HepG2 (cell line): ENCODE results near the gene SNAP91. TPM values are rescaled to one million over a fixed set of nuclear protein-coding genes. Genes with fewer than 3 reads are reported as not detected.
A peak's percentile ranks its signal among the peaks of the same experiment; 100 is the strongest.

Experiments
- ATAC-seq: fragments of 200-7000 bp; cut with Tn5 transposase; 3 replicates; pipeline ENCODE4 v1.9.1; 2020; ENCODE audit warnings: mild to moderate bottlenecking, moderate library complexity
- BruUV-seq: library from RNA; stranded (reverse); fragments of 400-500 nt; replicated peaks from 2 replicates; lab custom pipeline; 2021; lab: Mats Ljungman, UMichigan
- CTCF ChIA-PET: fragments of 300-600 bp; formaldehyde crosslinking; extraction: SDS; loops from one replicate; lab custom pipeline; 2021; ENCODE audit warnings: low total read pairs, inconsistent platforms, low intra/inter-chr PET ratio; lab: Yijun Ruan, JAX
- POLR2A ChIA-PET: fragments of 350-600 bp; sonication (Branson Sonifier 250); formaldehyde crosslinking; loops from one replicate; lab custom pipeline; 2020; ENCODE audit warnings: antibody characterized with exemption, inconsistent platforms; lab: Yijun Ruan, JAX
- DNase-seq: peaks from one replicate; pipeline ENCODE4 v3.0.0-alpha.2; 2015; ENCODE audit warnings: low spot score
- FAIRE-seq: peaks from 3 replicates; lab custom pipeline; 2011; peaks lifted over from hg19 to GRCh38; lab: Jason Lieb, UNC
- H2AFZ ChIP-seq: one replicate; pipeline ENCODE4 v1.6.1; 2011; ENCODE audit warnings: low read length, inconsistent platforms
- H3K27ac ChIP-seq: fragments of 300-600 bp; 3 replicates; pipeline ENCODE4 v1.8.0; 2011; ENCODE audit warnings: mixed run types, mild to moderate bottlenecking, mixed read lengths, low read length, inconsistent platforms; ENCODE audit not compliant: insufficient read depth; ENCODE audit errors: extremely low read length
- H3K27me3 ChIP-seq, 2 experiments: fragments of 200-600 bp in 1 of 2; 2 replicates in 1 of 2; 3 replicates in 1 of 2; pipeline versions ENCODE4 v1.6.0 to v1.8.0; 2011; ENCODE audit warnings: low read length in 2 of 2, mild to moderate bottlenecking in 2 of 2, moderate library complexity in 2 of 2, inconsistent platforms in 1 of 2; ENCODE audit not compliant: insufficient read depth in 2 of 2, control insufficient read depth in 1 of 2
- H3K36me3 ChIP-seq, 2 experiments: fragments of 200-600 bp in 1 of 2; replicated peaks in 1 of 2; 2 replicates in 1 of 2; 3 replicates in 1 of 2; pipeline versions ENCODE4 v1.5.1 to v1.8.0; 2011; ENCODE audit warnings: low read length in 2 of 2, inconsistent platforms in 1 of 2; ENCODE audit not compliant: insufficient read depth in 2 of 2, control insufficient read depth in 1 of 2
- H3K4me1 ChIP-seq: 2 replicates; pipeline ENCODE4 v1.5.1; 2012; ENCODE audit warnings: low read length, inconsistent platforms; ENCODE audit not compliant: insufficient read depth
- H3K4me2 ChIP-seq: 2 replicates; pipeline ENCODE4 v1.6.0; 2011; ENCODE audit warnings: low read depth, low read length, inconsistent platforms
- H3K4me3 ChIP-seq, 3 experiments: fragments of 200-600 bp in 1 of 3; sonication (generic), shearing (Covaris generic) in 1 of 3; replicated peaks in 1 of 3; 2 replicates each; pipeline ENCODE4 v1.5.1; 2011 to 2016; ENCODE audit warnings: low read length in 3 of 3, inconsistent platforms in 2 of 3, low read depth in 2 of 3, mild to moderate bottlenecking in 2 of 3, control low read depth in 1 of 3, mixed read lengths in 1 of 3; ENCODE audit not compliant: insufficient read depth in 1 of 3
- H3K79me2 ChIP-seq: one replicate; pipeline ENCODE4 v1.6.1; 2011; ENCODE audit warnings: low read length, inconsistent platforms; ENCODE audit not compliant: insufficient read depth
- H3K9ac ChIP-seq: 2 replicates; pipeline ENCODE4 v1.6.0; 2011; ENCODE audit warnings: mild to moderate bottlenecking, low read depth, low read length, inconsistent platforms; ENCODE audit not compliant: insufficient read depth
- H3K9me3 ChIP-seq: 2 replicates; pipeline ENCODE4 v1.5.1; 2012; ENCODE audit warnings: mild to moderate bottlenecking, low read length
- H4K20me1 ChIP-seq: 2 replicates; pipeline ENCODE4 v1.6.0; 2011; ENCODE audit warnings: inconsistent platforms, mild to moderate bottlenecking, low read length, moderate library complexity; ENCODE audit not compliant: insufficient read depth
- CSRNP1 ChIP-seq: sonication (generic); formaldehyde crosslinking; IDR thresholded peaks from 2 replicates; pipeline ENCODE4 v1.8.1; 2023; ENCODE audit warnings: mild to moderate bottlenecking, missing genetic modification reagents
- HDAC2 ChIP-seq: sonication (generic); formaldehyde crosslinking; IDR thresholded peaks from 2 replicates; pipeline ENCODE4 v1.4.0; 2020; ENCODE audit warnings: missing genetic modification reagents
- MAFF ChIP-seq: IDR thresholded peaks from 2 replicates; pipeline ENCODE4 v1.6.1; 2011; ENCODE audit warnings: low read depth, low read length, improper control_type of control experiment
- MAFK ChIP-seq, 2 experiments: IDR thresholded peaks in 1 of 2; conservative IDR thresholded peaks in 1 of 2; 2 replicates each; pipeline ENCODE4 v1.6.1; 2011; ENCODE audit warnings: improper control_type of control experiment in 2 of 2, low read length in 2 of 2
- NFE2L2 ChIP-seq: fragments of 150-350 bp; IDR thresholded peaks from 2 replicates; pipeline ENCODE4 v1.6.1; 2014; ENCODE audit warnings: low read length
- ZFYVE20 ChIP-seq: sonication (generic); formaldehyde crosslinking; IDR thresholded peaks from 2 replicates; pipeline ENCODE4 v1.8.0; 2023; ENCODE audit warnings: low read depth, mild to moderate bottlenecking, moderate library complexity, missing genetic modification reagents, borderline replicate concordance
- ZNF460 ChIP-seq: sonication (generic); formaldehyde crosslinking; IDR thresholded peaks from 2 replicates; pipeline ENCODE4 v1.5.1; 2020; ENCODE audit warnings: missing genetic modification reagents, mild to moderate bottlenecking, borderline replicate concordance
- ZNF773 ChIP-seq: sonication (generic); formaldehyde crosslinking; IDR thresholded peaks from 2 replicates; pipeline ENCODE4 v1.4.0; 2020; ENCODE audit warnings: missing genetic modification reagents, borderline replicate concordance
- WGBS: methylation state at CpG from one replicate; pipeline ENCODE4 v1.1.6; 2017; ENCODE audit warnings: low lambda C conversion rate; 5-methylcytosine and 5-hydroxymethylcytosine counted together
- in situ Hi-C: cut with HindIII; loops from 2 replicates; pipeline ENCODE4 v1.10.0; 2017; ENCODE audit warnings: low pct_unique_long_range_greater_than_20kb; ENCODE audit not compliant: extremely low pct_ligation_motif_present
- intact Hi-C: fragments of 100-400 bp; cut with micrococcal nuclease; formaldehyde crosslinking; loops from one replicate; pipeline ENCODE4 v1.10.0; 2022; ENCODE audit not compliant: unreplicated experiment
- polyA plus RNA-seq, 8 experiments: library from polyadenylated mRNA; depleted of rRNA in 3 of 8; stranded (reverse) in 7 of 8; unstranded in 1 of 8; fragments of >200 nt; fragmentation: Illumina TruSeq in 4 of 8; extraction: Trizol in 4 of 8; gene quantifications; 2 replicates each; pipeline versions ENCODE4 v1.2.1 to v1.2.3, GENCODE V29; 2011 to 2016; ENCODE audit warnings: low read depth in 4 of 8, missing spikeins in 1 of 8, mixed read lengths in 1 of 8; ENCODE audit not compliant: insufficient read depth in 1 of 8
- total RNA-seq, 5 experiments: library from RNA; depleted of rRNA; stranded (reverse); fragments of >200 nt; fragmentation: Illumina TruSeq; extraction: Trizol; gene quantifications; 2 replicates each; pipeline ENCODE4 v1.2.3, GENCODE V29; 2016; ENCODE audit warnings: low read depth in 1 of 5
- TF ChIP-seq, protein P1 (sequence below): sonication (generic); formaldehyde crosslinking; IDR thresholded peaks from 2 replicates; pipeline ENCODE4 v1.5.0; 2020; ENCODE audit warnings: mild to moderate bottlenecking, missing genetic modification reagents, borderline replicate concordance

Gene SNAP91
- total and polyA plus RNA-seq, 2 of the 13 experiments (the other 11 are each of a cell fraction or from before 2014, with no cell fraction given), result not detected

- no peak overlapping the region for H3K9ac ChIP-seq
- ChIA-PET CTCF (no interaction called here), POLR2A (no interaction called here)
- 92% methylated on average over 1 of the region's 1 CpG for WGBS
- H3K36me3 ChIP-seq, result no peaks in the 10 kb centered on the region
- ATAC-seq, result no peak
- no peaks in the 10 kb centered on the region for H3K79me2 ChIP-seq
- no peak overlapping the region for H3K4me2 ChIP-seq
- H3K27me3 ChIP-seq, result no peaks in the 10 kb centered on the region
- no peak overlapping the region for H3K27ac ChIP-seq
- no peak overlapping the region for H2AFZ ChIP-seq
- H3K4me1 ChIP-seq, result no peaks in the 10 kb centered on the region
- intact Hi-C loops (no loop called here), in situ Hi-C loops (no loop called here)
- BruUV-seq, result no TSS peak
- TF ChIP-seq NFE2L2, result peak; percentile 82
- TF ChIP-seq ZNF460 (CRISPR knock-in tag), result no peak
- TF ChIP-seq MAFK (conservative IDR thresholded peaks at IDR 0.05 in 1 of 2, IDR thresholded peaks at IDR 0.05 in 1 of 2; ENCODE audit: low read length in 2 of 2), result peak; percentile 76 to 82
- TF ChIP-seq MAFF, result peak; percentile 73
- no peak for TF ChIP-seq HDAC2 (CRISPR knock-in tag)
- no peak for TF ChIP-seq CSRNP1 (CRISPR knock-in tag)
- no peak for TF ChIP-seq ZNF773 (CRISPR knock-in tag)
- FAIRE-seq, result no peak
- no peaks in the 10 kb centered on the region for H4K20me1 ChIP-seq
- no peaks in the 10 kb centered on the region for H3K9me3 ChIP-seq
- no peak overlapping the region for H3K4me3 ChIP-seq
- DNase-seq, result no peak
These were observed 130.8 kb downstream of the SNAP91 start for GRCh38 chr6:83578057-83578456.

DNA sequence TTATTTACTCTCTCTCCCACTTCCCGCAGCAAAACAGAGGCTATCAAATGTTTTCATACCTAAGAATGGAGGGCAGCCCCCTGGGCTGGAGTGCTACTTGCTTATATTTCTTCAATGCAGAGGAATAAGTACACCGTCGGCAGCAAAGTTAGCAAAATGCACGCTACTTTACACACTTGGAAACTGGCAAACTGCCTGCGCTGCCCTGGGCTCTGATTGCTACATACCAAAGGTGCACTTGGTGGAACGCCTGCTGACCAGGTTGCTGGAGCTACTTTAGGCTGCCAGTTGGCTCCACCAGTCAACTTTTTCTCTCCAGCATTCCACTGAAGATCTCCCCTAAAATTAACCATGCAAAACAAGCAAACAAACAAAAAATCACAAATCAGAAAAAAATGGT lies 134.1 kb downstream of the SNAP91 start:
- Histone ChIP-seq H3K27me3 (no peaks in the 10 kb centered on the region), H3K4me2 (no peak overlapping the region), H3K9me3 (no peaks in the 10 kb centered on the region), H3K79me2 (no peaks in the 10 kb centered on the region), H2AFZ (no peak overlapping the region), H3K36me3 (no peaks in the 10 kb centered on the region), H3K4me1 (no peaks in the 10 kb centered on the region), H3K4me3 (no peak overlapping the region), H4K20me1 (no peaks in the 10 kb centered on the region), H3K27ac (no peak overlapping the region), H3K9ac (no peak overlapping the region)
- FAIRE-seq, result no peak
- in situ Hi-C loops, result no loop called here
- no peak for ATAC-seq
- DNase-seq, result no peak
- ChIA-PET POLR2A (no interaction called here), CTCF (no interaction called here)
- BruUV-seq, result no TSS peak
- intact Hi-C loops, result no loop called here
- WGBS, result 2% methylated on average over 6 of the region's 6 CpGs
- no peak for TF ChIP-seq ZFYVE20 (CRISPR knock-in tag)
- TF ChIP-seq, protein P1, sequence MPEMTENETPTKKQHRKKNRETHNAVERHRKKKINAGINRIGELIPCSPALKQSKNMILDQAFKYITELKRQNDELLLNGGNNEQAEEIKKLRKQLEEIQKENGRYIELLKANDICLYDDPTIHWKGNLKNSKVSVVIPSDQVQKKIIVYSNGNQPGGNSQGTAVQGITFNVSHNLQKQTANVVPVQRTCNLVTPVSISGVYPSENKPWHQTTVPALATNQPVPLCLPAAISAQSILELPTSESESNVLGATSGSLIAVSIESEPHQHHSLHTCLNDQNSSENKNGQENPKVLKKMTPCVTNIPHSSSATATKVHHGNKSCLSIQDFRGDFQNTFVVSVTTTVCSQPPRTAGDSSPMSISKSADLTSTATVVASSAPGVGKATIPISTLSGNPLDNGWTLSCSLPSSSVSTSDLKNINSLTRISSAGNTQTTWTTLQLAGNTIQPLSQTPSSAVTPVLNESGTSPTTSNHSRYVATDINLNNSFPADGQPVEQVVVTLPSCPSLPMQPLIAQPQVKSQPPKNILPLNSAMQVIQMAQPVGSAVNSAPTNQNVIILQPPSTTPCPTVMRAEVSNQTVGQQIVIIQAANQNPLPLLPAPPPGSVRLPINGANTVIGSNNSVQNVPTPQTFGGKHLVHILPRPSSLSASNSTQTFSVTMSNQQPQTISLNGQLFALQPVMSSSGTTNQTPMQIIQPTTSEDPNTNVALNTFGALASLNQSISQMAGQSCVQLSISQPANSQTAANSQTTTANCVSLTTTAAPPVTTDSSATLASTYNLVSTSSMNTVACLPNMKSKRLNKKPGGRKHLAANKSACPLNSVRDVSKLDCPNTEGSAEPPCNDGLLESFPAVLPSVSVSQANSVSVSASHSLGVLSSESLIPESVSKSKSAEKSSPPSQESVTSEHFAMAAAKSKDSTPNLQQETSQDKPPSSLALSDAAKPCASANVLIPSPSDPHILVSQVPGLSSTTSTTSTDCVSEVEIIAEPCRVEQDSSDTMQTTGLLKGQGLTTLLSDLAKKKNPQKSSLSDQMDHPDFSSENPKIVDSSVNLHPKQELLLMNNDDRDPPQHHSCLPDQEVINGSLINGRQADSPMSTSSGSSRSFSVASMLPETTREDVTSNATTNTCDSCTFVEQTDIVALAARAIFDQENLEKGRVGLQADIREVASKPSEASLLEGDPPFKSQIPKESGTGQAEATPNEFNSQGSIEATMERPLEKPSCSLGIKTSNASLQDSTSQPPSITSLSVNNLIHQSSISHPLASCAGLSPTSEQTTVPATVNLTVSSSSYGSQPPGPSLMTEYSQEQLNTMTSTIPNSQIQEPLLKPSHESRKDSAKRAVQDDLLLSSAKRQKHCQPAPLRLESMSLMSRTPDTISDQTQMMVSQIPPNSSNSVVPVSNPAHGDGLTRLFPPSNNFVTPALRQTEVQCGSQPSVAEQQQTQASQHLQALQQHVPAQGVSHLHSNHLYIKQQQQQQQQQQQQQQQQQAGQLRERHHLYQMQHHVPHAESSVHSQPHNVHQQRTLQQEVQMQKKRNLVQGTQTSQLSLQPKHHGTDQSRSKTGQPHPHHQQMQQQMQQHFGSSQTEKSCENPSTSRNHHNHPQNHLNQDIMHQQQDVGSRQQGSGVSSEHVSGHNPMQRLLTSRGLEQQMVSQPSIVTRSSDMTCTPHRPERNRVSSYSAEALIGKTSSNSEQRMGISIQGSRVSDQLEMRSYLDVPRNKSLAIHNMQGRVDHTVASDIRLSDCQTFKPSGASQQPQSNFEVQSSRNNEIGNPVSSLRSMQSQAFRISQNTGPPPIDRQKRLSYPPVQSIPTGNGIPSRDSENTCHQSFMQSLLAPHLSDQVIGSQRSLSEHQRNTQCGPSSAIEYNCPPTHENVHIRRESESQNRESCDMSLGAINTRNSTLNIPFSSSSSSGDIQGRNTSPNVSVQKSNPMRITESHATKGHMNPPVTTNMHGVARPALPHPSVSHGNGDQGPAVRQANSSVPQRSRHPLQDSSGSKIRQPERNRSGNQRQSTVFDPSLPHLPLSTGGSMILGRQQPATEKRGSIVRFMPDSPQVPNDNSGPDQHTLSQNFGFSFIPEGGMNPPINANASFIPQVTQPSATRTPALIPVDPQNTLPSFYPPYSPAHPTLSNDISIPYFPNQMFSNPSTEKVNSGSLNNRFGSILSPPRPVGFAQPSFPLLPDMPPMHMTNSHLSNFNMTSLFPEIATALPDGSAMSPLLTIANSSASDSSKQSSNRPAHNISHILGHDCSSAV (CRISPR knock-in tag), result no peak
